Stimulated activated CD4-positive, alpha-beta T cell treated with anti-CD3 and anti-CD28 coated beads, Interleukin-2, amount 100 ng/mL, for 48 hours (primary cell): ENCODE data around the gene GID4.
A peak's percentile ranks its signal among the peaks of the same experiment; 100 is the strongest.

Experiments
- DNase-seq, 2 donors: peaks; one replicate each; pipeline ENCODE4 v3.0.0-alpha.2; 2020

GID4 gene

DNA sequence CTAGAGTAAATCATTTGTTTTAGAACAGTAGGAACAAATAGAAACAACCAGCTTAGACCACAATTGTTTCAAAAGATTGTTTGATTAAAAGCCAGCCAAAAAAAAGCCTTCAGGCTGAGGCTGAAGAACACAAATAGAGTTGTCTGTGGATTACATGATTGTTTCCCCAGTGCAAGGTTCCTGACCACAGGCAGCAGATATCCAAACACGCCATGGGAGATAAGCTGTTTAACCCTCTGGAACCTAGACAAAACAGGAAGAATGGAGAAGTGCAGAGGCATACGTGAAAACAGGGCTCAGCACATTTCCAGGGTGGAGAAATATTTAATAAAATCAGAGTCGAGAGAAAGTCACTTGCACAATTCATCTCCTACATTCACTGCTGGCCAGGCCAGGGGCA lies 21.2 kb upstream of the GID4 start:
- no peak for DNase-seq

DNA sequence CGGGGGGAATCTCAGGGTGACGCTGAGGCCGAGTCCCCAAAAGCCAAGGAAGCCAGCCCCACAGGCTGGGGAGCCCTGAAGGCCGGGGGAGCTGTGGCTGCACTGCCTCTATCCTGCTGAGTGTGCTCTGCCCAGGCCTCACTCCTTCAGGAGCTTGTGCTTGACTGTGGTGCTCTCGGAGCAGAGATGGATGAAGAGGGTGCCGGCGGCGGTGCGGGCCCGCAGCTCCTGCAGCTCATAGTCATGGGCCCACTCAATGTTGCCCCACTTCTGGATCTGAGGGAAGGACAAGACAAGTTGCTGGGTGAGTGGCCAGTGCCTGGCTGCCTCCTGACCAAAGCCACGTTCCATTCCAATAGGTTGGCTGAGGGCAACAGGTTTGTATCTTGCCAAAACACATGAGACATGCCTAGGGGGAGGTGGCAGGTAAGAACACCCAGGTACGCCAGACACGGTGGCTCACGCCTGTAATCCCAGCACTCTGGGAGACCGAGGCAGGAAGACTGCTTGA lies 20.7 kb upstream of the GID4 start:
- no peak for DNase-seq

DNA sequence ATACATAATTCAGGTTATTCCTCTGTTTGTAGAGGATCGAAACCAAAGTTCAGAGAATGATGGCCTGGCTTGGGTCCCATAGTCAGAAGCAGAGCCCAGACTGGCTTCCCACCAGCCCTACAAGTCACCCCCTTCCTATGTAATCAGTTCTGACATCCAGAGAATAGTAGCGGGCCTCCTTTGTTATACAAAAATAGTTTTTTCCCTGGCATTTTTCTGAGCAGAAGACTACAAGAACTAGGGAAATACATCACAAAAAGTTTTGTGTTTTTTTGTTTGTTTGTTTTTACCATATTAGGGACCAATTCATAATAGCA lies 19.4 kb upstream of the GID4 start:
- DNase-seq = no peak

DNA sequence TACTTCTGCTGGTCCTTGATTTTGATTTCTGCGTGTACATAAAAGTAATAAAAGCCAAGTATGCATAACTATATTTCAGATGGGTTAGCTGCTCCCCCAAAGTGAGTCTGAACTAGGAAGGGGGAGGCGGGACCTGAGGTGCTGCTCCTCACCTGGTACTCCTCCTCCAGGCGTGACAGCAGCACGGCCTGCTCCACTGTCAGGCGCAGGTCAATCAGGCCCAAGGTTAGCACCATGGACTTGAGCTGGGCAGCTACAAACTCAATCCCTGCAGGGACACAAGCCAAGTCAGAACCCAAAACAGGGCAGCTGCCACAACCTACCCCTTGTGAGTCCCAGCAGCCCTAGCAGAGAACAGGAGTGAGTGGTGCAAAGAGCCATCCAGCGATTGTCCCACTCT lies 18.2 kb upstream of the GID4 start:
- no peak for DNase-seq

DNA sequence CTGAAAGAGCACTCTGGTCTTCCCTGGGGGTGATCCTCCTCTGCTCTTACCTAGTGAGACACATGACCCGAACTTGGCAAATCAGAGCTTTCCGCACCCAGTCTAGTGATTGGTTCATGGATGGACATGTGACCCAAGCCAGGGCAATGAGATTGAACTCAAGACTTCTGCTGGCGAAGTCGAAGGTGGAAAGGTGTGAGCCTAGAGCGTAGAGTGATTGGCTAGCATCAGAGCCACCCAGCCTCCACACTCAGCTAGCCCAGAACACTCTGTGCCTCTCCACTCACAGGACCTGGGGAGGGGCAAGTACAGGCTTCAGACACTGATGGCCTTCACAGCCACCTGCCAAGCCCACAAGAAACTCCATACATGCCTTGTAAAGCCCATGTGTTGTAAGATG lies 17.8 kb upstream of the GID4 start:
- no peak for DNase-seq

DNA sequence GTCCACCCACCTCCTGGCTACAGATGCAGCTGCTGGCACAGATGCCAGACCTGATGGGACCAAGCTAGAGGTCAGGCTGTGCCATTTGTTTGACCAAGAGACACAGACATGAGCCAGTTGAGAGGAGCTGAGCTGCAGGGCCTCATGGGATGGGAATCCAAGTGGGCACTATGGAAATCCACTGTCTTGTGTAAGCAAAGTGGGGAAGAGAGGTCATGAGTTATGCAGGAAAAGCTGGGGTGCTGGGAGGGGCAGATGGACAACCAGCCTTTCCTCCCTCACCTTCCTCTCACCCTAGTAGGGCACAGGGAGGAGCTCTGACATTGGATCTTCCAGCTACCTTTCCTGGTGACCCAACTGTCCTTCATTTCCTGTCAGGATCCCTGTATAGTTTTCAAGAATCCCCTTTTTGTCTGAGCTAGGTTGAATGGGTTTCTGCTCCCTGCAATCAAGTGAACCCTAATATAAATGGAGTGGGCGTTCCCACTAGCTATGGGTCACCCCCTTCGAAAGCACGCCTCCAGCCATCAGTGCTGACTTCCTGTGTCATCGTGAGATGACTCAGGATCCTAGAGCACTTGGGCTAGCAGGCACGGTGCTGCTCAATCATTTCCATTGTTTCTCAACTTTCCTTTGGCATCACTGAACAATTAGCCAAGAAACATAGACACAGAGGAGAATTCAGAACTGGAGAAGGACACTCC lies 13.8 kb upstream of the GID4 start:
- peak in 1 of 2 donors; percentile 29 for DNase-seq

DNA sequence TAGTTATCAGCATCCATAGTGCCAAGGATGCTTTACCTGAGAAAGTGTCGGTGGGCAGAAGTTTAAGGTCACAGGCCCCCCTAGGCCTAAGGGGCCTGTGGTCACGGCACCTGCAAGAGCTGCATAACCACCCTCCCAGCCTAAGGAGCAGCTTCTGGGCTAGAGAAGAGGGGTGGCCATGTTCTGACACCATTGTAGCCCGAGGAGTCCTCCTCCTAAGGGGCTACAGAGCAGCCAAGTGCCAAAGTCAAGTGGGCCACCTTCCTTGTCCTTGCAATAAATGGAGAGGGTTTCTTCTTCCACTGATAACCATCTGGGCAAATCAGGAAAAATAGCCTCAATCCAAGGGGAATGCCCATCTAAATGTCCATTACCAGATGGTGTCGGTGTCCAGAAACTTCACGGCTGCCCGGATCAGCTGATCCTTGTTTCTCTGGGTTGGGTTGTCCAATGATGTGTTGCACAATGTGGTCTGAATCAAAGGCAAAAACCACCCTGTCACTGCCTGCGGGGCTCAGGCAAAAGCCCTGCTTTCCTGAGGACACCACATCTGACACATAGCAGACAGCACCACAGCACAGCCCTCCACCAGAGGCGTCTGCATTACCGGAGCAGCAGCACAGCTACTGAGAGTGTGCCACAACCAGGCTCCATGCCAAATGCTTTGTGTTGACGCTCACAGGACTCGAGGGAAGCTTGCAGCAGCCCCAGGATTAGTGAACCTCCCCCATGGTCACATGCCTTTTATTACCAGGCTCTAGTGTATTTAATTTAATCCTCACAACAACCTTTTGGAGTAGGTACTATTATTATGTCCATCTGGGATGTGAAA lies 13.0 kb upstream of the GID4 start:
- DNase-seq = no peak

DNA sequence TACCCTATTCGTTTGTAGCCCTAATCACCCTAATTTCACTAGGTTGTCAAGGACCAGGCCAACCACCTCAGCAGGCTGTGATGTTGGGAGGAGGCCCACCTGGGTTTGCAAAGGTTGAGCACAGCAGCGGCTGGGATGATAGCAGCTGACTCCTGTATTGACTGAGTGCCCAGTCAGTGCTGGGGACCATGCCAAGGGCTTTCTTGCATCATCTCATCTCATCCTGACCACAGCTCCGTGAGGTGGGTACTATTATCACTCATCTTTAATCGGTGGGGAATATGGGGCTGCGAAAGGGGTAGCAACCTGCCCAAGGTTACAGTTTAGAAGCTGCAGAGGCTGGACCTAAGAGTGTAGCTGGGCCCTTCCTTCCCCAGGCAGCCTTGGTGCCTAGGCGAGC lies 11.9 kb upstream of the GID4 start:
- no peak for DNase-seq

DNA sequence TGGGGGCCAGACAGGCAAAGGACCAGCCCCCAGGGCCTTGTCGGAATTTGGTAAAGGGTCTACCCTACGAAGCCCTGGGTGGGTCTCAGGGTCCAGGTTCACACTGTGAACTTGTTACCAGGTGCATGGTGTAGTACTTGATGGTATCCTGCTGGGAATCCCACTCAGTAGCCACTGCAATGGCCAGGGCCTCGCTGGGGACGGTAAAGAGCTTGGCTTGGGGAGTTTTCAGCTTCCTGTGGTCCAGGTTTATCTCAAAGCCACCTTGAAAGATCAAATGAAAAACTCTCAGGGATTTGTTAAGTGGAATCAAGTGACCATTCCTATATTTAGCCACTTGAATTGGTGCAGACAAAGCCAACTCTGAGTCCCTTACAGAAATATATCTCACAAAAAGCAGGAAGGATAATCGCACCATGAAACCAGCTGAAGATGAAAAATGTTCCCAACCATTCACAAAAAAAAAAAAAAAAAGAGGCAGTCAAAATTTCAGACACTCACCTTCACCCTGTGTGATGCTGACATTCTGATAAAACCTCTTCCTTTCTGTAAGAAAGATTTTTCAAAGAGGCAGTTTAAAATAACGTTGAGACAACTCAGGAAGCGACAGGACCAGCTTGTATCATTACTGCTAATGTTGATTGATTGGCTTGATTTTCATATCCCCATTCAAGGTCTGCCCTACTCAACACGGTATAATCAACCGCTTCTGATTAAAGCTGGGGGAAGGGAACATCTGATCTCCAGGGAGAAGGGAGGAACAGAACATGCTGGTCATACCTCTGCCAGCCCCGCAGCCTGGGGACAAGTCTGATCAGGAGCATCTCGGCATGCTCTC lies 10.9 kb upstream of the GID4 start:
- no peak for DNase-seq

DNA sequence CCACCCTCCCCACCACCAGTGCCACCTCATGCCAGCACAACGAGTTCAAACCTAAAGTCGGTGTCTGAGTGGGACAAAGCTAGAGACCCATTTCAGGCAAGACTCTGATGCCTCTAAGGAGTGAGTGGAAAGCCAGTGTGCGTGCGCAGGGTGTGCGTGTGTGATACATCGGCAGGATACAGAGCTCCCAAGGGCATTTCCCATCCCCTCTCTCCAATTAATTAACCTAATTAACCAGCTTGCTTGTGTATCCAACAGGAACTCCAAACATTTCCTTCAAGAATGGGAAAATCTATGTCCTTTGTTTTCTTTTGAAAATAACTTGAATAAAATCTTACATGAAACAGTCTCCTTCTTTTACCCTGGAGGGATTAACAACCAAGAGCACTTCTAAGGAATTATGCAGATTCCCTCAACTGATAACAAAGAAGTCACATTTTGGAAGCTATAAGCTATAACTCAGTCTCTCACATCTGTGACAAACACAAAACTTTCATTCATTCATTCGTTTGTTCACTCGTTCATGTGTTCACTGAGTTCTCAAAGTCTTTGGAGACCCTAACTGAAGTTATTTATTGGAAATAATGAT lies 10.2 kb upstream of the GID4 start:
- no peak for DNase-seq

DNA sequence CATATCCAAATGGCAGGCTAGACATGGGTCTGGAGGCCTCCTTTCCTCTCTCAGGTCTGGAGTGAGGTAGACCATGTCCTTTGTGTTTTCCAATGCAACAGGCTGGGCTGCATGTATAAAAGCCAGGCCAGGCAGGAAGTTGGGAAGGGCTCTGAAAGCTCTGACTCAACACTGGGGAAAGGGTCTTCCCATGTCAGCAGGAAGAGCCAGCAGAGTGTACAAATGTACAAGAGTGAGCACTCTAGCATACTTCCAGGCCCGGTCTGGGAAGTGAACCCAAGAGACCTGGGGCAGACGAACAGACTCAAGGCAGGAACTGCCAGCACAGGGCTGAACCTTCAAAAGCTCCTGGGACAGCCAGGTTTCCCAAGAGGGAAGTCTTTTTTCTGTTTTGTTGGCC lies 7.3 kb upstream of the GID4 start:
- DNase-seq = no peak

DNA sequence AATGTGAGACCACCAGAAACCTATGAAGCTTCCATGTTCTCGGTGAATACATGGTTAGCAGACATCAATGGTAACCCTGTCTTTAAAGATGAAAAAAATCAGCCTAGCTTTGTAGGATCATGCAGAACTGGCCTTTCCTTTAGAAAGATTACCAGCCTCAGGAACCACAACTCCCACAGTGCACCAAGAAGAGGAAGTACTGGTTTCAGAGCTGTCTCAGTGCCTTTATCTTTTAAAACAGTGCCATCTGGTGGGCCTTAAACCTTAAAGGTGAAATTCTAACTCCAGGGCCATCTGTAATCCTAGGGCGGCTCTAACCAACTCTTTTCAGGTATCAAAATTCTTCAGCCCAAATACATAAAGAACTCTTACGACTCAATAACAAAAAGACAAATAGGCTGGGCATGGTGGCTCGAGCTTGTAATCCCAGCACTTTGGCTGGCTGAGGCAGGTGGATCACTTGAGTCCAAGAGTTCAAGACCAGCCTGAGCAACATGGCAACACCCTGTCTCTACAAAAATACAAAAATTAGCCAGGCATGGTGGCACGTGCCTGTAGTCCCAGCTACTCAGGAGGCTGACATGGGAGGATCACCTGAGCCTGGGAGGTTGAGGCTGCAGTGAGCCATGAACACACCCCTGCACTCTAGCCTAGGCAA lies 5.6 kb upstream of the GID4 start:
- peak; percentile 32 to 42 for DNase-seq

DNA sequence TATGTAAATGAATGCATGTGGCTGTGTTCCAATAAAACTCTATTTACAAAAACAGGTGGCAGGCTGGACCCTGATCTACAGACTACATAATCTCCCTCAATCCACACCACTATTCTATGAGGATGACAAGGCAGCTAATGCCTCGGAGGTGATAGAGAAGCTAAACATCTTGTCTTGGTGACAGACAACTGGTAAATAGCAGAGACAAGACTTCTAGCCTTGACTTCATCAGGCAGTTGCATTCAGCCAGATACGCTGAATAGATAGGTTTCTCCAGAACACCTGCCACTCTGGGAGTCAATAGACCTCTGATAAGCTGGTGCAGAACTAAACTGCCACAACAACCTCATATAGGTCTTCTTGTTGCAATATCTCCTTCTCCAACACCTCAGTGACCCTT lies 3.5 kb upstream of the GID4 start:
- DNase-seq = no peak

DNA sequence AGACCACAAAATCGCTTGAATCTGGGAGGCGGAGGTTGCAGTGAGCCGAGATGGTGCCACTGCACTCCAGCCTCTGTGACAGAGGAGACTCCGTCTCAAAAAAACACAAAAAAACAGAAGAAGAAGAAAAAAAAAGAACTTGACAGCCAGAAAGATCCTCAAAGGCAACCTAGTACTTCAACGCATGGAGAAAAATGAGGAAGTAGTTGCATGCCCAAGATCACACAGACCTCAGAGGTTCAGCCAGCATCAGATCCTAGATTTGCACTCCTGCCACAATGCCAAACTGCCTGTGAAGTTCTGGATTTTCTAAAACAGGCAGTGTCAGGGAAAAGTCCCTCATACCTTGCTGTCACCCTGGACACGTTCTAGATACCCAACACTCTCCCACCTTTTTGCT lies 1.7 kb upstream of the GID4 start:
- no peak for DNase-seq

DNA sequence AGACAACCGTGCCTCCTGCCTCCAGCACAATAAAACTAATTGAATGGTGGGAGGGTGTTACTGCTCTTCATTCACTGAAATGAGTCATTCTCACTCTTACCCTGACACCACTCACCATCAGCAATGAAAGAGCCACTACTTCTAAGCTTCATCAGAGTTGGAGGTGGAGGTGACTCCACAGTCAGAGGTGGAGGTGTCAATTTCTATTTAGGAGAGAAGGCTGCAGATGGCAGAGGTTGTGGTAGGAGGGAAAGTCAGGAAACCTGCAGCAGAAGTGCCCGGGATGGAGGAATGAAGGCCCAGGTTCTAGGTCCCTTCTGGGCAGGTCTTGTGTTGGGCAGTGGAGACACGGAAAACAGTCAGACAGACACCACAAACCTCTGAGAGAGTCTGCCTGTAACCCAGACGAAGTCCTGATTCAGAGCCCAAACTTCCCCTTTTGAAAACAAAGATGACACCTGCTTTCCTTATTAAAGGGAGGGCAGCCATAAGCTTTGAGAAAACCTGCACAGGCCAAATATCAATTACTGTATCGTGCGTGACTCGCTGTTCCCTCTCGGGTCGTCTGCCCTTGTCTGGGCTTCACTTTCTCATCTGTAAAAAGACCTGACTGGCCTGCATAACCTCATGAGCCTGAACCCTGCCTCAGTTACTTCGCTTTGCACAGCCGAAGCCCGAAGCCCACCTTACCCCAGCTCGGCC lies 908 bp upstream of the GID4 start:
- peak; percentile 11 to 21 for DNase-seq

DNA sequence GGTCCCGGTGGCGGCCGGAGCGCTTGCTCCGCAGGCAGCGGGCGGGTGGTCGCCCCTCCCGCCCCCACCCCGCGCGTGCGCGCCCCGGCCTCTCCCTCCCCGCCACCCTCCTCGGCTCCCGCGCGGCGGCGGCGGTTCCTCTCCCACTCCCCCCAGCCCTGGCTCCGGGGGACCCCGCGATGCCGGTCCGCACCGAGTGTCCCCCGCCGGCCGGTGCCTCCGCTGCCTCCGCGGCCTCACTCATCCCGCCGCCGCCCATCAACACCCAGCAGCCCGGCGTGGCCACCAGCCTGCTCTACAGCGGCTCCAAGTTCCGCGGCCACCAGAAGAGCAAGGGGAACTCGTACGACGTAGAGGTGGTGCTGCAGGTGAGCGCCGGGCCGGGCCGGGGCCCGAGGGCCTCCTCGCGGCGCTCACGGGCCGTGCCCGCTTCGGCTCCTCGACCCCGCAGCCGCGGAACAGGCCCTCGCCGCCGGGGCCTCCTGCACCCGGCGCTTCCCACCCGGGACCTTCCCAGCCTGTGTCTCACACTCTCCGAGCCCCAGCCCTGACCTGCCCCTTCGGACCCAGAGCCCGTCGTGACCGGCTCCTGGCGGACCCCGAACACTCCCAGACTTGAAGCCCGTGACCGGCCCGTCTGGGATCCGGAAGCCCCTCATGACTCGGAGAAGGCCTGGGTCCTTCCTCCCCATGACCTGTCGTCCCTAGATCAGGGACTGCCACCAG lies 490 bp downstream of the GID4 start:
- peak in 1 of 2 donors; percentile 13 for DNase-seq

DNA sequence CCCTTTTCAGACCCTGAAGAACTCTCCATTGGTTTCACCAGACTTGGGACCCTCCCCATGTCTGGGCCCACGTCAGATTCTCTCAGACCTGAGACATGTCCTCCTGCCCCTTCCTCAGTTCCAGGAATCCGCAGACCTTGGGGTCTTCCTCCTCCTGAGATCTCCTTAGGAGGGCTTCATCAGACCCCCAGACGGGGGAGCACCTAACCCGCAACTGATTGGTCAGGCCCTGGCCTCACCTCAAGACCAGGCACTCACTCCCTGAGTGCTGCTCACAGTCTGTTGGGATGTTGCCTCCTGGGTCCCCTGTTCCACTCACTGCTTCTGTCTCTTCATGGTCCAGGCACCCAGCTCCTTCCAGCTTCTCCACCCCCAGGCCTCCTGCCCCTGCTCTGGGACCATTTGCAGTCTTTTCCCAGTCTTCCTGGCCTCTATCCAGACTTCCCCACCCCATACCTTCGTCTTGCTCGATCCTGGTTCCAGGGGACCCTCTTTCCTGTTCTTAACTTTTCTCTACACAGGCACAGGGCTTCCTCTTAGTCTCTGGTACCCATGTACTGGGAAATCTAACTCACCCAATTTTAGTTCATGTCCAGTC lies 1.2 kb downstream of the GID4 start:
- DNase-seq = no peak

DNA sequence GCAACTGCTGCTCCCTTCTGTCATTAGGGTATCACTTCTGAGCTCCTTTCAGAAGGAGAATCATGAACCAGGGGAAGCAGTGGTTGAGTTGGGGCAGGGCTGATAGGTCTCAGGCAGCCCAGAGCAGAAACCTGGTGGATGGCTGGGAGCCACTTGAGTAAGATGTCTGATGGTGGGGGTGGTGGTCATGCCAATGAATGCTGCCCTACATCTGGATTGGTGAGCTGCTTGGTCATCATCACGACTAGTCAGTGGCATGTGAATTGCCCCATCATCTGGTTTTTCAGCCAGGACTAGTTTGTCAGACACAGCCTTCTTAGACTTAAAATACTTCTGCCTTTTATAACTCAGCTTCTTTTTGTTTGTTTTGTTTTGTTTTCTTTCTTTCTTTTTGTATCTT lies 2.6 kb downstream of the GID4 start:
- DNase-seq = no peak

DNA sequence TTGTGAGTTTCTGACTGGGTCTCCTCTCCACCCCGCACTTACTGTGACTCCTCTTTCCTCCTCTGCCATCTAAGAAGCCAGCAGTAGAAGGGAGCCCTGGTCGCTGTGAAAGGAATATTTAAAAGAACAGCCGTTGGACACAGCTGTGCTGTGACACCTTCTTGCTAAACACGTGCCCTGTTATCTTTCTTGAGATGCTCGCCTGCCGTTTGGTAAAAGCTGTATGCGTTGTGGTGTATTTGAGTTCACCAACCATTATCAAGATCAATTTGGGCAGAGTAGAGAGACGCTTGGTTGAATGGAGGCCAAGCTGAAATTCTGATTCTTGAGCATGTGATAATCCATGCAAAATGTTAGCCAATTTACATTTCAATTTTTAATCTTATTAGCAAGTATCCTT lies 3.8 kb downstream of the GID4 start:
- no peak for DNase-seq

DNA sequence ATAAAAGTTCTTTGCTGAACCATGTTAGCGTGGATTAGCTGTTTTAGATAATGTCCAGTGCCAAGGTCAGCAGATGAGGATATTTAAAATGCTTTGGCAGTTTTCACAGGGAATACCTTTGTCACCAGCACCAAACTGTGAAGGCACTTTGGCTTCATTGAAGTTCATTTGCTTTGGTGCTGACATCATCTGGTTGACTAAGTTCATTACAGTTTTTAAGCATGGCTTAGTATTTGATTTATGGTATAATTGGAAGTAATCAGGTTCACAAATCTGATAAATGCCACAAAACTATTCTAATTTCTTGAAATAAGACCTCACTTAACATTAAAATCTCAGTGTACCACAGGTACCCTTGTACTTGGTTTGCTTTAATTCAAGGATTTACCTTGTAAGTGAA lies 4.3 kb downstream of the GID4 start:
- no peak for DNase-seq

DNA sequence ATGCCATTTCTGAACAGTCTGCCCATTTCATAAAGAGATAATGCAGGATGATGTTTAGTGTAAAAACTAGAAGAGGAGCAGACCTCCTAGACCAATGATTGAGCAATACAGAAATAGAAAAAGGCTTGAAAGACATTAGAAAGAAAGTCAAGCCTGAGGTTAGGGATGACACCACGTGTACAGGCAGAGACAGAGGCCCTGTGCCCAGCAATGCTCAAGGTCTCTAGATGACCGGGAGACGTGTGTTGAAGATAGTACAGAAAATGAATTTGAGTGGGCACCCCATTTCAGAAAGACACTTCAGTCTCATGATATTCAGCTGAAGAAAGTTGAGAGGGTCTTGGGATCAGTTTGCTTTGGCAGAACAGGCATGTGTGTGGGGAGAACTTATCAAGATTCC lies 5.4 kb downstream of the GID4 start:
- DNase-seq = no peak
